ENCODE data around the gene DOCK11.
"Not testable (repeated sequence)": the region's sequence is repeated elsewhere in the genome, so short reads cannot be mapped to it uniquely, and the experiment has no call there.

DOCK11 gene

DNA sequence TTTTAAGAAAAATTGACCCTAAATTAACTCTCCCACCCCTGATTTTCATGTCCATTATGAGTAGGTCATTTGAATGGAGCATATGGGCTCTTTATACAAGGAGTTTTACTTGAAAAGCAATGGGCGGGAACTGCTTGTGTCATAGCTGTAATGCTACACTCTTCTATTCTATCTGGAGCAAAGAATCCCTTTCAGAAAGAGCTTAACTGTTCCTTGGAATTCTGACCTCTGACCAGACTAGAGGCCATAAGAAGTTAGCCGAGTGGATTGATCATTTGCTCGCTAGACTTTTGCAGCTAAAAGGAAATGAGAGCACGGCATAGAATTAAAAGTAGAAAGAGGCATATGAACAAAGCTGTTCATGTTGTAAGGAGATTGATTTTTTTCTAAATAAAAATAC lies 79.1 kb downstream of the DOCK11 start:
- no peak for FAIRE-seq

DNA sequence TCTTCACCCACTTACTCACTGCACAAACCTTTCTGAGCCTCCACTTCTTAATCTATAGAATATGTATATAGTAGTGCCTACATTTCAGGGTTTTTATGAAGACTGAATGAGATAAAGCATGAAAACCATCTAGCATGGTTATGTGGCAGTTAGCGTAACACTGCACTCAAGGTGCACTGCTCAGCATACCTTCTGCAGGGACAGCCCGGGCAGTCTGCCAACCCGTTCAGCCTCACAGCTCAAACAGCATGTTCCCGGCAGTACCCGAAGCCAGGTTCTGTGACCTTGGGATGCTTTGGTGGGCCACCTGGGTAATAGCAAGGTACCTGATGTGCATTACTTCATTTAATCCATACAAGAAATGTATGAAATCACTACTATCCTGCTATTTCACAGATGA lies 81.4 kb downstream of the DOCK11 start:
- no peak for FAIRE-seq

DNA sequence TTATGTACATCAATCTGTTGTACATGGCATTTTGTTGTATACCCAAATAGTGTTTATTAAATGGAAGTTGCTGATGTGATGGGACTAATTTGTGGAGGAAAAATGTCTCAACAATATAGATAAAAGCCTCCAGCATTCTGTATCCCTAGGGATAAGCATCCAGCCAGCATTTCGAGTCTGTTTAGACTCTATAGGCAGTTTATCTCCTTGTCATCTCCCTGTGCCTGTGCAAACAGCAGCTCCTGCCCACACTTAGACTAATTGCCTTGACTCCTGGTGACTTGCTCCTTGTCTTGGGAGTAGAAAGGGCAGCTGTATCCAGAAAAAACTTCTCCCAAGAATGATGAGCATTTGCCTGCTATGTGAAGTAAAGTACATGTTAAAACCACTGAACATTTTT lies 83.8 kb downstream of the DOCK11 start:
- FAIRE-seq = no peak

DNA sequence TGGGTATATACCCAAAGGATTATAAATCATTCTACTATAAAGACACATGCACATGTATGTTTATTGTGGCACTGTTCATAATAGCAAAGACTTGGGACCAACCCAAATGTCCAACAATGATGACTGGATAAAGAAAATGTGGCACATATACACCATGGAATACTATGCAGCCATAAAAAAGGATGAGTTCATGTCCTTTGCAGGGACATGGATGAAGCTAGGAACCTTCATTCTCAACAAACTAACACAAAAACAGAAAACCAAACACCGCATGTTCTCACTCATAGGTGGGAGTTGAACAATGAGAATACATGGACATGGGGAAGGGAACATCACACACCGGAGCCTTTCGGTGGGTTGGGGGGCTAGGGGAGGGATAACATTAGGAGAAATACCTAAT lies 87.3 kb downstream of the DOCK11 start:
- not testable (repeated sequence) for FAIRE-seq

DNA sequence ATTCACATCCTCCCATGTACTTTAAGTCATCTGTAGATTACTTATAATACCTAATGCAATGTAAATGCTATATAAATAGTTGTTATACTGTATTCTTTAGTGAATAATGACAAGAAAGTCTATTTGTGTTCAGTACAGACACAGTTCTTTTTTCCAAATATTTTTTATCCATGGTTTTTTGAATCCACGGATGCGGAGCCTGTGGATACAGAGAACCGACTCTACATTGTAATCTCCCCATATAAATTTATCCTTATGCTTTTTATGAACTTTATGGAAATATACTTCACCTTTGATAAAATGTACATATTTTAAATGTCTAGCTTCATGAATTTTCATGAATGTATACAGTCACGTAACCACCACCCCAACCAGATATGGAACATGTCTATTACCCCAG lies 88.2 kb downstream of the DOCK11 start:
- peak; percentile 47 for FAIRE-seq

- no peak for FAIRE-seq
Observed at GRCh38 chrX:118585296-118585695, 89.7 kb downstream of the DOCK11 start.

DNA sequence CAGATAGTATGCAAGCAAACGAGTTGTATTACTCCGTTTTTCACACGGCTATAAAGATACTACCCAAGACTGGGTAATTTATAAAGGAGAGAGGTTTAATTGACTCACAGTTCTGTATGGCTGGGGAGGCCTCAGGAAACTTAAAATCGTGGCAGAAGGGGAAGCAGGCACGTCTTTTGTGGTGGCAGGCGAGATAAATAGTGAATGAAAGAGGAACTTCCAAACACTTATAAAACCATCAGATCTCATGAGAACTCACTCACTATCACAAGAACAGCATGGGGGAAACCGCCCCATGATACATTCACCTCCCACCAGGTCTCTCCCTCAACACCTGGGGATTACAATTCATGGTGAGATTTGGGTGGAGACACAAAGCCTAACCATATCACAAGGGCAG lies 90.6 kb downstream of the DOCK11 start:
- not testable (repeated sequence) for FAIRE-seq

GRCh38 chrX:118588715-118589114 lies 93.1 kb downstream of the DOCK11 start:
- FAIRE-seq = no peak

DNA sequence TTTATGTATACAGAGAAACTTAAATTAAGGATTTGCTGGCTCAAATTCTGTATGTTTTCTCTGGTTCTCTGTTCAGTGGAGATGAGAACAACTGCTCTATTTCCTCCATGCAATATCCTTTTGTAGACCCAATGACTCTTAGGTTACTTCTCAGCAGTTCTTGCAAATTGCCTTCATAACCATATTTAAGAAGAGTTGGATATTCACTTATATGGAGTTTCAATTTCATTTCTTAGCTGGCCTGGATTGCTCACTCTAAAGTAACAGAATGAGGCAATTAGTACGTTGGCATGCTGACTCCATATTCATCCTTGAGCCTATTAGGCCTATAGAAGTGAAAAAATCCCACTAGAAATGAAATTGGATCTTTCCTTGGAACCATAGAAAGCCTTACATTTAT lies 93.6 kb downstream of the DOCK11 start:
- FAIRE-seq = no peak

DNA sequence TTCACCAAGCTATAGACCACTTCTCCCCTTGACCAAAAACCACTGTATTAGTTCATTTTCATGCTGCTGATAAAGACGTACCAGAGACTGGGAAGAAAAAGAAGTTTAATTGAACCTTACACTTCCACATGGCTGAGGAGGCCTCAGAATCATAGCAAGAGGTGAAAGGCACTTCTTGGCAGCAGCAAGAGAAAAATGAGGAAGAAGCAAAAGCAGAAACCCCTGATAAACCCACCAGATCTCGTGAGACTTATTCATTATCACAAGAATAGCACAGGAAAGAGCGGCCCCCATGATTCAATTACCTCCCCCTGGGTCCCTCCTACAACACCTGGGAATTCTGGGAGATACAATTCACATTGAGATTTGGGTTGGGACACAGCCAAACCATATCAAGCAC lies 97.8 kb downstream of the DOCK11 start:
- no peak for FAIRE-seq

GRCh38 chrX:118594697-118595420 lies 99.2 kb downstream of the DOCK11 start:
- FAIRE-seq = no peak

DNA sequence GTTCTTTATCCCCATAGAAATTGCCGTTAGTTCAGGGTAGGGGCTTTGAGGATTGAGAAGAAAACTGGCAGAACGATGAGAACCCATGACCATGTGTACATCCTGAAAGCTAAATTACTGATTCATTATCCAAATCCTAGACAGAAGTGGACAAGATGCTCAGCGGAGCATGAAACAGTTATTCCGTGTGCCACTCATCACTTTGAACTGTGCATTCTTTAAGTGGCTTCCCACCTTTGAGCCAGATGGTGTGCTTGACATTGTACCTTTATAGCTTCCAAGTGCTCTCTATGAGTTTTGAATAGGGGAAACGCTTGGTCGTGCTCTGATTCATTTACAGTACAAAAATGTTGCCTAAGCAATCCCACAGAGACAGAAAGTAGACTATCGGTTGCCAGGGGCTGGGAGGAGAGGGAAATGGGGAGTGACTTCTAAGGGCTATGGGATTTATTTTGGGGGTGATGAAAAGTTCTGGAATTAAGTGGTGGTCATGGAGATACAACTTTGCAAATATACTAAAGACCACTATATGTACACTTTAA lies 100.0 kb downstream of the DOCK11 start:
- FAIRE-seq = no peak

GRCh38 chrX:118596390-118596789 lies 100.8 kb downstream of the DOCK11 start:
- FAIRE-seq = no peak

DNA sequence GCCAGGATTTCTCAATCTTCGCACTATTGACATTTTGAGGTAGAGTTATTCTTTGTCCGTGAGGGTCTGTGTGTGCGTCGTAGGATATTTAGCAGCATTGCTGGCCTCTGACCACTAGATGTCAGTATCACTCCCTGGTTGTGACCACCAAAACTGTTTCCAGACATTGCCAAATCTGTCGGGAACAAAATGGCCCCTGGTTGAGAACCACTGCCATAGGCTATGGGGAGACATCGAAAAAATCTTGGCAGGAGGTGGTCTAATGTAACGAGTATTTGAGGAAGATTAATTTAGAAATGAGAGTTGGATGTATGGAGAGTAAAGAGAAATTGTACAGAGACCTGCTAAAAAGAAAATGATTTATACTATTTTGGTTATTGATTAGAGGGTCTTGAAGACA lies 108.4 kb downstream of the DOCK11 start:
- FAIRE-seq = peak; percentile 99

GRCh38 chrX:118612290-118612689 lies 116.7 kb downstream of the DOCK11 start:
- FAIRE-seq = no peak

DNA sequence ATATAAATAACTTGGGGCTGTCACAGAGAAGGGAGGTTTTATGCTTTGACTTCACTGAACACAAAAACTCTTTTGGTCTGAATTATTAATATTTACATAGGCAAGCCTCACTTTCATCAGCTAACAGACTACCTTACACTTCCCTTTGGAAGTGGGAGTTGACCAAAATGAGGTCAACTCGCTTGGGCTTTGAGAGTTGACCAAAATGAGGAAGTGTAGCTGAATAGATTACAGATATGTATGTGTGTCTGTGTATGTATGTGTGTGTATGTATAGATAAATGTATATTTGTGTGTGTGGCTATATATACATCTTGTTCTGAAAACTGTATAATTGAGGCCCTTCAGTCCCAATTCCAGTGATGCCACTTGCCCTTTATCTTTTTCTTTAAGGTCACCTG lies 118.5 kb downstream of the DOCK11 start:
- no peak for FAIRE-seq

GRCh38 chrX:118615141-118615540 lies 119.5 kb downstream of the DOCK11 start:
- FAIRE-seq = no peak

DNA sequence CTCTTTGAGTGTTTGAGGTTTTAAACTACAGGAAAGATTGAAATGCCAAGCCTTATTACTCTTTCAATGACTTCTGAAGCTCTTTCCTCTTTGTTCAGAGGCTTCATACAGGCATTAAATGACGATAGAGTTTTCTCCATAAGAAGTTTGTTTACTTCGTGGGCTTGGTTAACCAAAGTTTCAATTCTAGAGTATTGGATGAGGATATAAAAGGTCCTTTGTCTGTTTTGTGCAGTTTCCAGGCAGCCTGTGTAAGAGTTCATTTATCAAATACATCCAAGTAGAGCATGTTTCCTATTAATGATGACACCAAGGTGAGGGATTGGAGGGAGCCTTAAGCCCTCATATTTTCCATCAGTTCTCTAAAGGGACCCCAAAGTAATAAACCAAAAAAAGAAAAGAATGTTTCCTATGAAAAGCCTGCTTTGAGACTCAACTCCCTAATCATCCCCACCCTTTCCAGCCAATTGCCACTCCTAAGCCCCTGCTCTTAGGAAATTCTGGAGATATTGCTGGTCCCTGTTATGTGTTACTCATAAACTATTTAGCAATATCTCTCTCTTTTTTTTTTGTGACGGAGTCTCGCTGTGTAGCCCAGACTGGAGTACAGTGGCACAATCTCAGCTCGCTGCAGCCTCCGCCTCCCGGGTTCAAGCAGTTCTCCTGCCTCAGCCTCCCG lies 125.6 kb downstream of the DOCK11 start:
- FAIRE-seq = no peak

DNA sequence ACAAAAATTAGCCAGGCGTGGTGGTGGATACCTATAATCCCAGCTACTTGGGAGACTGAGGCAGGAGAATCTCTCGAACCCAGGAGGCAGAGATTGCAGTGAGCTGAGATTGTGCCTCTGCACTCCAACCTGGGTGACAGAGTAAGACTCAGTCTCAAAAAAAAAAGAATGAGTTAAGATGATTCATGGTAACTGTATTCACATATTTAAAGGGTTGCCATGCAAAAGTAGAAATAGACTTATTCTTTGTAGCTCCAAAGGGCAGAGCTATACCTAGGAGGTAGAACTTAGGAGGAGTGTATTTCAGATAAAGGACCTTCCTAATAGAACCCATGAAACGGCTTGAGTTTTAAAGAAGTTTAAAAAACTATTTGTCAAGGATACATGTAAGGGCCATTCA lies 127.4 kb downstream of the DOCK11 start:
- no peak for FAIRE-seq

GRCh38 chrX:118626346-118626745 lies 130.7 kb downstream of the DOCK11 start:
- FAIRE-seq = no peak

- peak; percentile 93 for FAIRE-seq
Observed at GRCh38 chrX:118627084-118627758, 131.6 kb downstream of the DOCK11 start.

GRCh38 chrX:118630848-118631247 lies 135.2 kb downstream of the DOCK11 start:
- no peak for FAIRE-seq

DNA sequence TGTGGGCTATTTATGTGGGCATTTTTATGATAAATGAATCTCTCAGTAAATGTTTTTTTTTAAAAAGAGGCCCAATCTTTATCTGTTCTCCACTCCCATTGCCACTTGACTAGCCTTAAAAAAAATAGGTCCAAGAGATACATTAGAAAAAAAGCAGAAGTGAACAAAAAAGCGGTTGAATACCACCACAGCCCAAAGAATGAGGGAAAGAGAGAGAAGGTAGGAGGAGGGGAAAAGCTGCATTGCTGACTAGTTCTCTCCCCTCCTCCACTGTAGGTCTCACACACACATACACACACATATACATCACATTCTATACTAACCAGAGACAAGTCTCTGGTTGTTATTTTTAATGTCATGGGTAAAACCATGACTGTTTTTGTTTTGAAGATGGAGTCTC lies 136.0 kb downstream of the DOCK11 start:
- no peak for FAIRE-seq

DNA sequence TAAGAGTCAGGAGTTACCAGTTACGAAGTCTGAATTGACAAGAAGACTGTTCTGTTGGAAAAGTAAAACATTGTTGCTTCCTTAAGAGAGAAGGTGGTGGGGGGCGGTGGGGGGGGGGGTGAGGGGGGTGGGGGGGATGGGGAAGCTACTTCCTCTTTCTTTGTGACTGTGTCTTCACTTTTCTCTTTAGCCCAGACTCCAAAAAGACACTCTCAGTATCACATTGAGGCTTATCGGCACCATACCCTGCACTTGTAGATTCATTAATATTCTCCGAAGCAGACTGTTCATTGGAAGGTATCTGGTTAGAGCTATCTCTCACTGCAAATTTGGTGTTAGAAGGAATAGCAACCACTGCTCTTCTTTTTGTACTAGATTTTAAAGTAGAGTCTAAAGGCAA lies 137.2 kb downstream of the DOCK11 start:
- no peak for FAIRE-seq

Data from islet of Langerhans (tissue), 1 donor.